Measurements from ENCODE around the gene AUTS2. TPM values are rescaled to one million over a fixed set of nuclear protein-coding genes. Genes with fewer than 3 reads are reported as not detected.

The AUTS2 gene
- total RNA-seq, 1 experiment from 2014 or later, result 50.0 TPM

DNA sequence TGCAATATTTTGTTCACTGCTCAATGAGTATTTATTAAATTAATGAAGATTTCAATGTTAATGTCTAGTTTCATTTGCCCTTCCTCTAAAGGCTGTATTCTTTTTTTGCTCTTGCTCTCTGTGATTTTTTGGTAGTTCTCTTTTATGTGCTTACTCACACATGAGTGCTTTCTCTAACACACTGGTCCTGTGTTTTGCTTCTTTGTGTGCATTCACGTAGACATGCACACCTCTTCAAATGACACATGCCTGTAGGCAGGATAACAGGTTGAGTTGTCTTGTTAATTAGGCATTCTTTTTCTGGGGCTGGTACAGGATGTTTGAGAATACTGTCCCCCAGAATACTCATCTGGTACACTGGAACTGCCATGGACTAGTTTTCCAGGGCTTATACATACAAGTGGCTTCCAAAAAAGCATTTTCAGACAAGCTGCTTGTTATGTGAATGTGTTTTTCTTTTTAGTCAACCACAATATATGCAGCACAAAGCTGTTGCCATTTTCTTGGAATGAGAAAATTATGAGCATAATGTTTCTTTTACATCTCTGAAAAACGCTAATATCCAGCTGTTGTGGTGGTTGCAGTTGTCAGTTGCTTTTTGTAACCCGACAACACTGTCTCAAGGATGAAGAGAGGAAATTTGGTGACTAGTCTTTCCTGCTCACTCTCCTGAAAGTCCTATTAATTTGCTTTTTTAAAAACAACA lies 416.4 kb downstream of the AUTS2 start (continued):
- TF ChIP-seq ZNF138 (CRISPR knock-in tag; conservative IDR thresholded peaks at IDR 0.05) (no peak), ETV6 (CRISPR knock-in tag; IDR thresholded peaks at IDR 0.05) (no peak), GABPB1 (CRISPR knock-in tag; IDR thresholded peaks at IDR 0.05) (no peak), SP1 (CRISPR knock-in tag; conservative IDR thresholded peaks at IDR 0.05) (no peak)
- TF ChIP-seq, protein P1, sequence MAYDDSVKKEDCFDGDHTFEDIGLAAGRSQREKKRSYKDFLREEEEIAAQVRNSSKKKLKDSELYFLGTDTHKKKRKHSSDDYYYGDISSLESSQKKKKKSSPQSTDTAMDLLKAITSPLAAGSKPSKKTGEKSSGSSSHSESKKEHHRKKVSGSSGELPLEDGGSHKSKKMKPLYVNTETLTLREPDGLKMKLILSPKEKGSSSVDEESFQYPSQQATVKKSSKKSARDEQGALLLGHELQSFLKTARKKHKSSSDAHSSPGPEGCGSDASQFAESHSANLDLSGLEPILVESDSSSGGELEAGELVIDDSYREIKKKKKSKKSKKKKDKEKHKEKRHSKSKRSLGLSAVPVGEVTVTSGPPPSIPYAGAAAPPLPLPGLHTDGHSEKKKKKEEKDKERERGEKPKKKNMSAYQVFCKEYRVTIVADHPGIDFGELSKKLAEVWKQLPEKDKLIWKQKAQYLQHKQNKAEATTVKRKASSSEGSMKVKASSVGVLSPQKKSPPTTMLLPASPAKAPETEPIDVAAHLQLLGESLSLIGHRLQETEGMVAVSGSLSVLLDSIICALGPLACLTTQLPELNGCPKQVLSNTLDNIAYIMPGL (CRISPR knock-in tag; IDR thresholded peaks at IDR 0.05), result no peak
- TF ChIP-seq, protein P2, sequence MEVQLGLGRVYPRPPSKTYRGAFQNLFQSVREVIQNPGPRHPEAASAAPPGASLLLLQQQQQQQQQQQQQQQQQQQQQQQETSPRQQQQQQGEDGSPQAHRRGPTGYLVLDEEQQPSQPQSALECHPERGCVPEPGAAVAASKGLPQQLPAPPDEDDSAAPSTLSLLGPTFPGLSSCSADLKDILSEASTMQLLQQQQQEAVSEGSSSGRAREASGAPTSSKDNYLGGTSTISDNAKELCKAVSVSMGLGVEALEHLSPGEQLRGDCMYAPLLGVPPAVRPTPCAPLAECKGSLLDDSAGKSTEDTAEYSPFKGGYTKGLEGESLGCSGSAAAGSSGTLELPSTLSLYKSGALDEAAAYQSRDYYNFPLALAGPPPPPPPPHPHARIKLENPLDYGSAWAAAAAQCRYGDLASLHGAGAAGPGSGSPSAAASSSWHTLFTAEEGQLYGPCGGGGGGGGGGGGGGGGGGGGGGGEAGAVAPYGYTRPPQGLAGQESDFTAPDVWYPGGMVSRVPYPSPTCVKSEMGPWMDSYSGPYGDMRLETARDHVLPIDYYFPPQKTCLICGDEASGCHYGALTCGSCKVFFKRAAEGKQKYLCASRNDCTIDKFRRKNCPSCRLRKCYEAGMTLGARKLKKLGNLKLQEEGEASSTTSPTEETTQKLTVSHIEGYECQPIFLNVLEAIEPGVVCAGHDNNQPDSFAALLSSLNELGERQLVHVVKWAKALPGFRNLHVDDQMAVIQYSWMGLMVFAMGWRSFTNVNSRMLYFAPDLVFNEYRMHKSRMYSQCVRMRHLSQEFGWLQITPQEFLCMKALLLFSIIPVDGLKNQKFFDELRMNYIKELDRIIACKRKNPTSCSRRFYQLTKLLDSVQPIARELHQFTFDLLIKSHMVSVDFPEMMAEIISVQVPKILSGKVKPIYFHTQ (CRISPR knock-in tag; IDR thresholded peaks at IDR 0.05), result no peak

DNA sequence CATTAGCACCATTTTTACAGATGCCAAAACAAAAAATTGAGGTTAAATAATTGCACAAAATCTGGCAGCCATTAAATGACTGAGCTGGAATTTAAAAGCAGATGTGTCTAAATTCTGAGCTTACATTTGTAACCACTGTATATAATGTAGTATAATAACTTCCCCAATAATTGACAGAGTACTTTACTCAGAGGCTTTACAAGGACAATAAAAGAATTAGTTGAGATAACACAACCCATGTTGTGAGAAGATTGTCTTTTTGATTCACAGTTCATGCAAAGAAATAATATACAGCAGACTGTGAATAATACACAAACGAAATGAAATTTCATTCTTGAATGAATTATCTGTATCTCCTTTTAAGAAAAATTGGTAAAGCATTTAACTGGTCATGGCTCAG lies 417.1 kb downstream of the AUTS2 start:
- Mint-ChIP-seq H3K9me3 (no peaks in the 10 kb centered on the region), H3K4me3 (no peak overlapping the region), H3K4me1 (peaks cover 25% of the 10 kb centered on the region), H3K27ac (no peak overlapping the region), H3K36me3 (no peaks in the 10 kb centered on the region), H3K27me3 (ENCODE audit: low read depth) (no peaks in the 10 kb centered on the region)
- no peak for ATAC-seq
- TF ChIP-seq ZNF232 (CRISPR knock-in tag; IDR thresholded peaks at IDR 0.05) (no peak), SMAD3 (CRISPR knock-in tag; IDR thresholded peaks at IDR 0.05; ENCODE audit: borderline replicate concordance) (no peak), ZNF423 (CRISPR knock-in tag; IDR thresholded peaks at IDR 0.05) (no peak), SMAD4 (CRISPR knock-in tag; IDR thresholded peaks at IDR 0.05) (no peak), GTF2I (CRISPR knock-in tag; conservative IDR thresholded peaks at IDR 0.05) (no peak), PRRX2 (CRISPR knock-in tag; IDR thresholded peaks at IDR 0.05) (no peak)
- TF ChIP-seq, protein P3, sequence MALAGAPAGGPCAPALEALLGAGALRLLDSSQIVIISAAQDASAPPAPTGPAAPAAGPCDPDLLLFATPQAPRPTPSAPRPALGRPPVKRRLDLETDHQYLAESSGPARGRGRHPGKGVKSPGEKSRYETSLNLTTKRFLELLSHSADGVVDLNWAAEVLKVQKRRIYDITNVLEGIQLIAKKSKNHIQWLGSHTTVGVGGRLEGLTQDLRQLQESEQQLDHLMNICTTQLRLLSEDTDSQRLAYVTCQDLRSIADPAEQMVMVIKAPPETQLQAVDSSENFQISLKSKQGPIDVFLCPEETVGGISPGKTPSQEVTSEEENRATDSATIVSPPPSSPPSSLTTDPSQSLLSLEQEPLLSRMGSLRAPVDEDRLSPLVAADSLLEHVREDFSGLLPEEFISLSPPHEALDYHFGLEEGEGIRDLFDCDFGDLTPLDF (CRISPR knock-in tag; IDR thresholded peaks at IDR 0.05), result no peak
- TF ChIP-seq, protein P4, sequence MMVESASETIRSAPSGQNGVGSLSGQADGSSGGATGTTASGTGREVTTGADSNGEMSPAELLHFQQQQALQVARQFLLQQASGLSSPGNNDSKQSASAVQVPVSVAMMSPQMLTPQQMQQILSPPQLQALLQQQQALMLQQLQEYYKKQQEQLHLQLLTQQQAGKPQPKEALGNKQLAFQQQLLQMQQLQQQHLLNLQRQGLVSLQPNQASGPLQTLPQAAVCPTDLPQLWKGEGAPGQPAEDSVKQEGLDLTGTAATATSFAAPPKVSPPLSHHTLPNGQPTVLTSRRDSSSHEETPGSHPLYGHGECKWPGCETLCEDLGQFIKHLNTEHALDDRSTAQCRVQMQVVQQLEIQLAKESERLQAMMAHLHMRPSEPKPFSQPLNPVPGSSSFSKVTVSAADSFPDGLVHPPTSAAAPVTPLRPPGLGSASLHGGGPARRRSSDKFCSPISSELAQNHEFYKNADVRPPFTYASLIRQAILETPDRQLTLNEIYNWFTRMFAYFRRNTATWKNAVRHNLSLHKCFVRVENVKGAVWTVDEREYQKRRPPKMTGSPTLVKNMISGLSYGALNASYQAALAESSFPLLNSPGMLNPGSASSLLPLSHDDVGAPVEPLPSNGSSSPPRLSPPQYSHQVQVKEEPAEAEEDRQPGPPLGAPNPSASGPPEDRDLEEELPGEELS (CRISPR knock-in tag; IDR thresholded peaks at IDR 0.05), result no peak
- TF ChIP-seq, protein P2 (CRISPR knock-in tag; IDR thresholded peaks at IDR 0.05), result no peak
- TF ChIP-seq, protein P5, sequence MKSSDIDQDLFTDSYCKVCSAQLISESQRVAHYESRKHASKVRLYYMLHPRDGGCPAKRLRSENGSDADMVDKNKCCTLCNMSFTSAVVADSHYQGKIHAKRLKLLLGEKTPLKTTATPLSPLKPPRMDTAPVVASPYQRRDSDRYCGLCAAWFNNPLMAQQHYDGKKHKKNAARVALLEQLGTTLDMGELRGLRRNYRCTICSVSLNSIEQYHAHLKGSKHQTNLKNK (CRISPR knock-in tag; IDR thresholded peaks at IDR 0.05), result no peak
- no peak for DNase-seq (ENCODE audit: low spot score)
- ChIA-PET CTCF (no interaction called here), POLR2A (no interaction called here)
